ENCODE measurements around the gene USP25. TPM values are rescaled to one million over a fixed set of nuclear protein-coding genes. Genes with fewer than 3 reads are reported as not detected.
A peak's percentile ranks its signal among the peaks of the same experiment; 100 is the strongest.

USP25 gene
- total RNA-seq, 1 experiment from 2014 or later = 35.1 TPM

DNA sequence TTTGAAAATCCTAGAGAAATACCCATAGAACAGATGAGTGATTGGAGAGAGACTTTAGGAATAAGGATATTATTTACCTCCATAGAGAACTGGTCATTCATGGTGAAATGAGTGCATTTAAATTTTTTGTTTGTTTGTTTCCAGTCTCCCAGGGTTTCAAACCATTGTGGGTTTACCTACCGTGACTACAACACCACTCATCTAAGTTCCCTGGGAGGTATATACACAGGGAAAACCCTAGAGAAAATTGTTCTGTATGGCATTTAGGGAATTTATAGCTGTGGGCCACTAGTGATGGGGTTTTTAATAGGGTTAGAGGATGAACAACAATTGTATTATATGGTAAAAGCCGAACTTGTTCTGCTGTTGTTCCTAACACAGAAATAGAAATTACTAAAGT is 109.2 kb downstream of the USP25 start:
- no CpG with 5 or more reads among the region's 2 CpGs for WGBS (ENCODE audit: extremely low coverage, insufficient read length, low lambda C conversion rate)

More for the DNA sequence above, 109.2 kb downstream of the USP25 start:
- H2BK120ac ChIP-seq (ENCODE audit: low read depth, low read length, poor library complexity, severe bottlenecking) = no peak overlapping the region
- Mint-ChIP-seq H3K36me3 (ENCODE audit: insufficient read depth in 1 of 3, low read depth in 3 of 3) (peaks cover 2 to 18% (median 6%) of the 10 kb centered on the region in 3 experiments; a peak in 5 of 7 replicates), H3K4me1 (peaks cover 0 to 2% of the 10 kb centered on the region in 2 experiments; a peak in 1 of 4 replicates), H3K4me3 (no peak overlapping the region), H3K27me3 (ENCODE audit: low read depth) (no peaks in the 10 kb centered on the region), H3K9me3 (no peaks in the 10 kb centered on the region), H3K27ac (peak overlapping the region in 1 of 3 experiments; percentile 41; a peak in 1 of 7 replicates)
- H2BK15ac ChIP-seq (ENCODE audit: low read depth, low read length) = no peak overlapping the region
- no peak overlapping the region for H4K8ac ChIP-seq (replicated peaks; ENCODE audit: insufficient read length, low read depth, low read length)
- no peaks in the 10 kb centered on the region for H3K23me2 ChIP-seq (ENCODE audit: insufficient read length, low read depth, low read length, poor library complexity, severe bottlenecking)
- no peak overlapping the region for H3T11ph ChIP-seq (ENCODE audit: low read length)
- H3K4me1 ChIP-seq (ENCODE audit: insufficient read depth, low read length) = no peaks in the 10 kb centered on the region
- H2BK20ac ChIP-seq (ENCODE audit: low read depth, low read length, poor library complexity, severe bottlenecking) = no peak overlapping the region
- H4K91ac ChIP-seq (ENCODE audit: insufficient read length, low read depth, low read length) = no peak overlapping the region
- H3K9me3 ChIP-seq (ENCODE audit: control insufficient read depth, low read depth, low read length) = no peaks in the 10 kb centered on the region
- H3K56ac ChIP-seq (ENCODE audit: insufficient read length, low read depth, low read length) = no peak overlapping the region
- H2BK5ac ChIP-seq (ENCODE audit: insufficient read length, low read length) = no peak overlapping the region
- no peak for DNase-seq
- no peak overlapping the region for H2AFZ ChIP-seq (ENCODE audit: low read length)
- no peak overlapping the region for H3K14ac ChIP-seq (ENCODE audit: insufficient read depth, low read length)
- no peaks in the 10 kb centered on the region for H3K79me2 ChIP-seq (ENCODE audit: insufficient read depth, low read length)
- no peak overlapping the region for H2BK12ac ChIP-seq (ENCODE audit: insufficient read length, low read depth, low read length)
- H3K27me3 ChIP-seq (ENCODE audit: insufficient read depth, low read length) = no peaks in the 10 kb centered on the region
- H3K4ac ChIP-seq (ENCODE audit: low read depth, low read length) = no peak overlapping the region
- H2AK5ac ChIP-seq (ENCODE audit: insufficient read length, low read length) = no peak overlapping the region
- no peaks in the 10 kb centered on the region for H3K79me1 ChIP-seq (ENCODE audit: insufficient read depth, low read depth, low read length, poor library complexity, severe bottlenecking)
- no peaks in the 10 kb centered on the region for H4K20me1 ChIP-seq (ENCODE audit: control insufficient read depth, insufficient read depth, insufficient read length)
- no peak overlapping the region for H4K5ac ChIP-seq (ENCODE audit: insufficient read length, low read depth, low read length)
- no peak overlapping the region for H3K4me2 ChIP-seq (ENCODE audit: insufficient read depth, insufficient read length, low read length)
- no peak overlapping the region for H3K9ac ChIP-seq (ENCODE audit: extremely low read depth, insufficient read length, low read length)
- no peak overlapping the region for H3K18ac ChIP-seq (ENCODE audit: insufficient read length, low read depth, low read length)
- H3K23ac ChIP-seq (ENCODE audit: insufficient read length, low read depth, low read length) = no peak overlapping the region
- H3K27ac ChIP-seq (ENCODE audit: insufficient read length, low read depth, low read length) = no peak overlapping the region
- no peak for TF ChIP-seq CTCF (conservative IDR thresholded peaks at IDR 0.05)
